ENCODE measurements around the gene LNPEP.

Gene LNPEP

DNA sequence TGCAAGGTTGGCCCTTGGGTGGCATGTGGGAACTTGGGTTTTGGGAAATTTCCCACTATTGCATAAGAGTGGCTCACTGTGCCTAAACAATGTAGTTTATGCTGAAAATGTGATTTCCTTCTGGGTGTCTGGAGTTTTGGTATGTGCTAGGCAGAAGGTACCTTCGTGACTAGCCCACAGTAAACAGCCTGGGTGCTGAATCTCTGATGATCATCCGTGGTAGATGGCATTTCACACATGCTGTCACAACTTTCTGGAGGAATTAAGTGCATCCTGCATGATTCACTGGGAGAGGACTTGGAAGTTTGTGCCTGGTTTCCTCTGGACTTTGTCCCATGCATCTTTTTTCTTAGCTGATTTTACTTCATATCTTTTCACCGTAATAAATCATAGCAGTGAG, 64.5 kb downstream of the LNPEP start:
- no peak for DNase-seq (ENCODE audit: low spot score)

DNA sequence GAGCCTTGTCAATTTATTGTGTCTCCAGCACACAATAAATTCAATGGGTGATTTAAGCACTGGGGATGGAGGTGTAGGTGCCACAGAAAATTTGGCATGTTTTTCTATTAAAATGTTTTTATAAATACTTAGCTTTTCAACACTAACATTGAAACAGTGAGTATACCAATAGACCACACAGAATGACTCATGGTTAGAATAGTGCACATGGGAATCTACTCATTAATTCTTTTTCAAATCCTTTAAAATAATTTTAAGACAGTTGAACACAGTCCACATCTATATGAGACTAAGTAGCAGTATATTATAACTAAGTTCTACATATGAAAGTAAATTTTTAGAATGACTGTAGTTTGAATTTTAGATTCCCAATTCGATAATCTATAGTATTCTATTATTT, 67.1 kb downstream of the LNPEP start:
- no peak for DNase-seq (ENCODE audit: low spot score)

DNA sequence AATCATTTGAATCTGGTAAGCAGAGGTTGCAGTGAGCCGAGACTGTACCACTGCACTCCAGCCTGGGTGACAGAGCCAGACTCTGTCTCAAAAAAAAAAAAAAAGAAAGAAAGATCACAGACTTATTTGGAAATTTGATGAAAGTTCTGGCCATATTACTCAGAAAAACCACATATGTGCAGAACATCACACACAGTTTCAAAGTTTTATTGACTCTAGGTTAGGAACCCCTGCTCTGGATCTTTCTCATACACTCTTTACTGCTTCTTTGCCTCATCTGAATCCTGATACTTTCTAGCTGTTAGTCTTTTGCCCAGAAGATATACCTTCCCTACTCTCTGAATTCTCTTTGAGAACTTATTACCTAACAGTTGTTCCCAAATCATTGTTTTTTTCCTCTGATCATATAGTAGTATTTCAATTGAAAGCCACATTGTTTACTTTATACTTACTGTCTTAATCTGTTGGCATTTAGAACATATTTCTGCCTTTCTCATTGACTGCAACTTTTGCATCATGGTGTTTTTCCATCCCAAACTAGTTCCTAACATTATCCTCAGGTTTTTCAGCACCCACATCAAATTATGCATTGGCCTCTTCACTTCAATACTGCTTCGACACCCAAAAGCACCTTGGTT, 68.7 kb downstream of the LNPEP start:
- no peak for DNase-seq (ENCODE audit: low spot score)

DNA sequence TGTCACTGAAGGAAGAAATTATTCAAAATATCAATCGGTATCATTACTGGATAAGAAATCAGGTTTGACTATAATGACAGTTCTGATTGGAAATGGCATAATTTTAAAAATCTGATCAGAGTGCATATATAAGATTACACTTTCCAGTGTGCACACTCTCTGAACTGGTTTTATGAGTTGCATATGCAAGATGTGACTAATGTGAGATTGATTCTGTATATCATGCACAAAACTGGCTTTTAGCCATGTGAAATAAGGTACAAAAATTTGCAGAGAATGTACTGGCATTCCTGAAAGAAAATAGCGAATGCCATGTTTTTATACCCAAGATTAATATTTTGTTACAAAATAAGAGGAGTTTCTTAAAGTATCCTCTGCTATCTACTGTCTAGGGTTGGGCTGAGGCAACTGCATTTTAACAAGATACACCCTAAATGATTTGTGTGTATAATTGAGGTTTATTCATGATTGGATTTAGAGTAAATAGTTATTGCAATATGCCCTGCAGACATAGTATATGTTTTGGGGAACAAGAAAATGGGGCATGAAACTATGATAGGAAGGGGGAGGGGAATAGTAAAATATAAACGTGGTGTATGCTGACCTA, 70.7 kb downstream of the LNPEP start:
- DNase-seq (ENCODE audit: low spot score), result no peak

- DNase-seq (ENCODE audit: low spot score), result no peak
Measured at GRCh38 chr5:97009212-97009898, 73.5 kb downstream of the LNPEP start.

GRCh38 chr5:97009921-97010320, 74.0 kb downstream of the LNPEP start:
- no peak for DNase-seq (ENCODE audit: low spot score)

GRCh38 chr5:97010606-97011005, 74.7 kb downstream of the LNPEP start:
- no peak for DNase-seq (ENCODE audit: low spot score)

DNA sequence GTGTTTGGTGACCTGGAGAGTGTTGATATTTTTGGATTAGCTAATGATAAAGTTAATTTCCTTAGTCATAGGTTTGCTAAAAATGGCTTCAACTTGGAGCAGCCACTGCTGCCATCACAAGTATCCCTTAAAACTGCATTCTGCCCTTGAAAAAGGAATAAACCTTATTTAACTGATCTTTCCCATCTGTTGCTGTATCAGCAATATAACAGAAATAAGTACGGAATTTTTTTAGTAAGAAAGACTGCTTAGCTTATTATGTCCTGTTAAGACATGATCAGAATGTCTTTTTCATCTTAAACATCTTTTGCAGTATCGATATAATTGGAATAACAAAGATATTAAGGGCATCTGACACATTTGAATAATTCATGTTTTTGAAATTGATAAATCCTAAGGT, 75.7 kb downstream of the LNPEP start:
- no peak for DNase-seq (ENCODE audit: low spot score)

DNA sequence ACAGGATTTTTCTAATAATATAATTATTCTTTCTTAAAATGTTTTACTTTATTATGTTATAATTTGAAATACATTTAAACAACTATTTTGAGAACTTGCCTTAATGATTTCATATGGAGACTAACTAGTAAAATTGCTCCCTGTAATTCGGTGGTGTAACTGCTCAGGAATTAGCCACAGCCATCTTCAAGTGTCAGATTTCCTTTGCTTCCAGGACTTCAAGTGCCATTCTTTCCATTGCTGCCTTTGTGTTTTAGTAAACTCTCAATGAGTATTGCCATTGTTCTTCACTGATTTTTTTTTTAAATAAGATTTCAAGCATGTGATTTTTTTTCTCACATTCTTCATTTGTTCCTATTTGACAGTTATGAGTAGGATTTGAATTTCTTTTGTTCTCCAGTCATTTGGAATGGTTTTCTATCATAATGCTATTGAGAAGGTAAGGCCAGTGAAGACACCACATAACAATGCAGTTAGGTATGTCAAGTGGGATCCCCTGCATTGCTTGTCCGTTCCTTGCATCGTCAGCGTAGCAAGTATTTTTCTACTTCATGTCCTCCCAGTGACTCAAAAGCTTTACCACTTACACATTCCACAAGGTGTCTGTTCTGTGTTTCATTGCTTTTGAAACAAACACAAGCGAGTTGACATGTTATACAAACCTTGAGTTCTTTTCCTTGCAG, 83.7 kb downstream of the LNPEP start:
- no peak for DNase-seq (ENCODE audit: low spot score)

DNA sequence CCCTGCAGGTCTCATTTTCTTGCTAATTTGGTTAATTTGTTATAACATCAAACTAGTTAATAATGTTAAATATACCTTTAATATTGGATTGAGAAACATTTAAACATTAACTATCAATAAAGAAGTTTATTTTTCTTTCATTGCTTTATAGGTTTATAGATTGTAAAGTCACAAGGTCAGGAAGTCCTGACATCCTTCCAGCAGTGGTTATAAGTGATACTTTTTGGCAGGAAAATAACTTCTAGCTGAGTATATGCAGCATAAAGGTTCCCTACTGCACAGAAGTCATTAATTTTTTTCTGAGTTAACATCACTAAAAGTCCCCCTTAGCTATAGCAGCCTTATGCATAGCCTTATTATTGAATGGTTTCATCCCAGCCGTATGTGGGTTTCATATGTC, 85.5 kb downstream of the LNPEP start:
- no peak for DNase-seq (ENCODE audit: low spot score)

- no peak for DNase-seq (ENCODE audit: low spot score)
Measured at GRCh38 chr5:97022898-97023297, 87.0 kb downstream of the LNPEP start.

- DNase-seq (ENCODE audit: low spot score), result no peak
Measured at GRCh38 chr5:97026721-97027120, 90.8 kb downstream of the LNPEP start.

GRCh38 chr5:97037819-97038218, 101.9 kb downstream of the LNPEP start:
- no peak for DNase-seq (ENCODE audit: low spot score)

GRCh38 chr5:97041239-97041638, 105.4 kb downstream of the LNPEP start:
- peak; percentile 6 for DNase-seq (ENCODE audit: low spot score)

GRCh38 chr5:97042996-97043395, 107.1 kb downstream of the LNPEP start:
- no peak for DNase-seq (ENCODE audit: low spot score)

DNA sequence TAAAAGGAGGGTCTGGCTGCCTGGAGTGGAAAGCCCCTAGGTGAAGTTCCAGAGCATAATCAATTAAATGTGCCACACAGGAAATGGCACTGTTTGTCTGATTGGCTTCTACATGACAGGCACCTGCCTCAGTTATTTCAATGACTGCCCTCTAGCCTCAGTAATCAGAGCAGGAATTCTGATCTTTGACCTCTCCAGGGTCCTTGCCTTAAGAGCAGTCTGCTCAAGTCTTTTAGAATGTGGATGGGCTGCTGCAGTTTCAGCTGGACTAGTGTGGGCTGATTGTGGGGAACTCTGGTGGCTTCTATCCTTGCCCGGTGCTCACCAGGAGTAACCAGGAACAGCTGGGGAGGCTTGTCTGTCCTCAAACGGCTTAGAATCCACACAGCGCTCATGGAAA, 107.6 kb downstream of the LNPEP start:
- no peak for DNase-seq (ENCODE audit: low spot score)

DNA sequence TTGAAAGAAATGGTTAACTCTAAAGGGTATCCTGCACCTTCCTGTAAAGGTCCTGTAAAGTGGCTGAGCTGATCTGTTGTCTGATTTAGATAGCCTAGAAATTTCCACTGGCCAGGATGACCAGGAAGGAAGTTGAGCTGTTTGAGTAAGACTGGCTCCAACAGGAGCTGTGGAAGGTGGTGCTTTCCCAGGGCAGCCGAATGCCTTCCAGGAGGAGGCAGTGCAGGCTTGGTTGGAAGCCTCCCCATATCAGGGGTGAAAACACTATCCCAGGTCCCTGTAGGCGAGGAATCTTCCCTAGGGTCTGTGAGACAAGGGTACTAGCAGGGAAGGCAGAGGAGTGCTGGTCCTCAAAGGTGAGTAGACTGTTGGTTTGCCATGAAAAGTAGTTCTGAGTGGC, 108.2 kb downstream of the LNPEP start:
- DNase-seq (ENCODE audit: low spot score), result peak; percentile 30

DNA sequence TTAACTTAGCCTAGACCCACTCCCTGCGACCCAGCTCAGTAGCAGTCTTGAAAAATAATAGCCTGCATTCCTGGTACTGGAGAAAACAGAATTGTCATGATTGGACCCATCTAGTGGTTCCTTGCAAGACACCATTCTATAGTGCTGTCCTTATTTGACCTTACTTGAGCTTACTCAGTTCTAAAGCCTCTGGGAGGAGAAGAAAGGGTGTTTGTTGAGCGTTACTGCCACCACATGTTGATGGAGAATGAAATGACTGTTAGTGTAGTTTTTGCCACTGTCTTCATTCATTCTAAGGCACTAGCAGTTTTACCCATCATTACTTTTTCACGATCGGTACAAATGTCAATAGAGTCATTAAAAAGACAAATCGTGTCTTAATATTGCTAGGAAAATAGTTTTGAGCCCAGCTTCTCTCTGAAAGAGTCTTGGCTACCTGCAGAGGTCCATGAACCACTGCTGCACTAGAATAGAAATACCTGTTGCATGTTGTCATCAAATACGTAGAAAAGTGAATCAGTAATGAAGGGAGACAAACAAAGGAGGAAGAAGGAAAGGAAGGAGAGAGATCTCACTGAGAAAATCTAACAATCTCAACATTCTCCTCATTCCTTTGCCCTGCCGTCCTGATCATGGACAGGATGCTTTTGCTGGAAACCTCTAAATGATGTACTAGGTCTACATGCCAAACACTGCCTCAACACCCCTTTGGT, 110.5 kb downstream of the LNPEP start:
- DNase-seq (ENCODE audit: low spot score), result no peak

- DNase-seq (ENCODE audit: low spot score), result no peak
Measured at GRCh38 chr5:97047076-97047475, 111.2 kb downstream of the LNPEP start.

DNA sequence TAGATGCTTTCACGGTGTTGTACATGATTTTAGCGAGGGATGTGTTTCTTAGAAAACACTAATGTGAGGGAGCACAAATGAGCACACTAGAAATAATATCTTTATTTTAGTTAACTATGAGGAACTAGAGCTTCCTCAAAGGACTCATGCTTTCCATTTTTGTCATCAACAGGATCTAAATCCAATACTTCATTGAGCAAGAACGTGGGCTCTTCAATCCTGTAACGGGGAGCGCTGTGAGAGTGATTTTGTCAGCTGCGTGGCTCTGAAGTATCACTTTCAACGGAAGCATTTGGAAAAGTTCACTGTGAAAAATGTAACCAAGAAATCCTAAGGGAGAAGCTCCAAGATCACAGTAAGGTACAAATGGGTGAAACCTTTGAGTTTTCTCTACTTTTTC, 113.3 kb downstream of the LNPEP start:
- no peak for DNase-seq (ENCODE audit: low spot score)

DNA sequence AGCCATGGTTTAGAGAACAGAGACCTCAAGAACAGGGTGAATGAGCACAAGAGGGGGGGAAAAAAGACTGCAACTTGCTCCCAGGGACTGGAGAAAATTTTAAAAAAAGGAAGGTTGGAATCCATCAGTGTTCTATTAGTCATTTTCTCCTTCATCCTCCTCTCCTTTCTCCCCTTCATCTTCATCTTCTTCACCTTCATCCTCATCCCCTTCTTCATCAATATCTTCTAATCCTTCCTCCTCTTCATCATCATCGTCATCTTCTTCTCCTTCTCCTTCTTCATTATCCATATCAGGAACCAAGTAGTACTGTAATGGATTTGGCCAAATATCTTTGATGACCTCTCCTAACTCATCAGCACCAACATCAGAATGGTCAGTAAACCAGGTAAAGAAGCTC, 120.4 kb downstream of the LNPEP start:
- DNase-seq (ENCODE audit: low spot score), result no peak

- no peak for DNase-seq (ENCODE audit: low spot score)
Measured at GRCh38 chr5:97062046-97062445, 126.2 kb downstream of the LNPEP start.

All from HuH-7 (cell line).